ENCODE measurements around the gene SHISAL2A.

The SHISAL2A gene

DNA sequence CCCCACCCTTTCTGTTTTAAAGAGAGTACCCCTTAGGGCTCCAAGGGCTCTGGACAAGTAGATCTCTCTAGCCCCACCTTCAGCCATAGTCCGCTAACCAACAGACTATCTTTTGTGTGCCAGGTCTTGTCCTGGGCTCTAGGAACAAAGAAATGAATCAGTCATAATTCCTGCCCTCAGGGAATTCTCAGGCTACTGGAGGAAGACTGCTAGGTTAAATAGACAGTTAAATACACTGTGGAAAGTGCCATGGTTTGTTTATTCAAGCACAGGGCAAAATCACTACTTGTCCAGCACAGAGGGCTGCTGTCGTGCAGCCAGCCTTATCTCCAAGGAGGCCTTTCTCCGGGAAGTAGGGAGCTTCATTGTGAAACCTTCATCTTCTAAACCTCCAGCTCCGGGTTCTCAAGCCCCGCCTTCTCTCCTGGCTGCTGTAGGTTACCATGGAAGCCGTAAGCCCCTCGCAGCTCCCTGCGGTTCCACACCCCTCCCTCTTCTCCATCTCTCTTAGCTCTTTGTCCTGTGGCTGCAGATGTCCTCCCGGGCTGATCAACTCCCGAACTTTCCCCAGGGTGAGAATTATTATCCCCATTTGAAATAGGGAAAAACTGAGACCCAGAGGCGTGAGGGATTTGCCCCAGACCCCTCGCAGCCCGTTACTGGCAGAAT lies 29.8 kb downstream of the SHISAL2A start:
- no peak for DNase-seq

DNA sequence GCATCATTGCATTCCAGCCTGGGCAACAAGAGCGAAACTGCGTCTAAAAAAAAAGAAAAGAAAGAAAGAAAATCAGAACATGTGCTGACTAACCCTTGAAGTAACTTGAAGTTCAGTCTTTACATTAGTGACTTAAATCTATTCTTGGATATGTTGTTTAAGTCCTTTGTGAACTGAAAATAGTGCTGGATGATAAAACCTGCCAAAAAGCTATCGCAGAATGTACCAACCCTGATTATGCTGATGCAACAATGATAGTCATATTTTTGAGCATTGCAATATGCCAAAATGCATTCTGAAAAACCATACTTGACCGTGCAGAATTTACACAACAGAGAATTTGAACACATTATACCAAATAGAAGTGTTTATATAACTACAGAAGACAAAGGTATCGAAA lies 30.7 kb downstream of the SHISAL2A start:
- no peak for DNase-seq

DNA sequence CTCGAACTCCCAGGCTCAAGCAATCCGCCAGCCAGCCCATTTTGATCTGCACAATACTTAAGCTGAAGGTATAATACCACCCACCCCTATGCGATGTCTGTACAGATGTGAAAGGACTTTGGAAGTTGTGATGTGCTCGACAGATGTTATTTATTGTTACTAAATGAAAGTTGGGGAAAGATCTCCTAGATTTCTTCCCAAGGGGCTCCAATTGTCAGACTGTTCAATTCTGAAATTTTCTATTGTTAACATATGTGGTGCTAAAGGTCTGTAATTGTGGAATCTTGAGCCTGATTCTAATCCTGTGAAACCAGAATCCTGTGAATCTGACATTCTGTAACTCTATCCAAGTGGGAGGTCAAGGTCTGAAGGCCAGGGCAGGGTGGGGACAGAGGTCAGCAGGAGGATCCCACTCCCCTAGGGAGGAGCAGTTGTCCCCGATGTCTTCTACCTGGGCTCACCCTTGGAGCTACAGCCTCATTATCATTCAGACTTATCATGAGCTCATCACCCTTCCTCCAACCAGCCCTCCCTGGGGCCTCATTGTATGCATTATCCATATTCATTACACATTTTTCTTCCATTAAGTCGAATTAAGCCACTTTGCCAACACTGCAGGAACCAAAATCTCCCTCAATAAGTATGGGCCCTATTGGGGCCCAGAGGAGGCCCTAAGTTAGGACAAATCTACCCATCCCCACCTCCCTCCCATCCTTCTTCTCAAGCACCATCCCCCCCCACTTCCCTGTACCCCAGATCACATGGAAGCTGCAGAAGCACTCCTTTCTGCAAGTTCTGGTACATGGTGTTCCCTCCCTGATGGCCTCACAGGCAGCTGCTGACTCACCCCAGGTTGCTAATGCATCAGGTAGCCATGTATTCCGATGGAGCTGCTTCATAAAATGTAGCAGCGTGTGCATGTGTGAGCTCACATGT lies 32.3 kb downstream of the SHISAL2A start:
- DNase-seq = no peak

DNA sequence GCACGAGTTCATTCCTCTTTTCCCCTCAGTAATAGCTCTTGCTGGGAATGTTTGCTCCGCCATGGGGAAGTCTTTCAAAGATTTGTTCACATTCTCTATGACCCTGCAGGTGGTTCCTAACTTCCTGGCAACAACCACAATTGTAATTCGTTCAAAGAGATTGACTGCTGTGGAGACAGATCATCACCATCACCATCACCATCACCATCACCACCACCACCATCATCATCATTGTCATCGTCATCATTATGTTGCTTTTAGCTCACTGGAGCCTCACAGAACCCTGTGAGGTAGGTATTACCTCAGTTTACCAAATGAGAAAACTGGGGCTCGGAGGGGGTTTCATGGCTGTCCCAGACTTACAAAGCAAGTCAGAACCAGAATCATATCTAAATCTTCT lies 34.3 kb downstream of the SHISAL2A start:
- DNase-seq = no peak

DNA sequence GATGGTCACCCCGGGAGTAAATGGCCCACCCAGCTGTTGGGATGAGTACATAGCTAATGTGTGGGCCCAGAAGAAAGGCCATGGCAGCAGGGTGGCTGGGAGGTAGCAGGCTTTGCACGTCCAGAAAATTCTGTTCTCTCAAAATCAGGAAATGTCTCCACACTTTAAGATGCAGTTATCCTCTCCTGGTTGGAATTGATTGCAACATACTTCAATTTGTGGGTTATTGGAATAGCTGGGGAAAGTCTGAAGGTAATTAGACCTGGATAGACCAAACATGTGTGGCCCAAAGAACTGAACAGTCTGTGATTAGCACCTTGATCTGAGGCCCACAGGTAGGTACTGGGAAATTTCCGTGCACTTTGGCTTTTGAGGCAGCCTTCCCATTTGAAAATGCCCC lies 35.0 kb downstream of the SHISAL2A start:
- no peak for DNase-seq

DNA sequence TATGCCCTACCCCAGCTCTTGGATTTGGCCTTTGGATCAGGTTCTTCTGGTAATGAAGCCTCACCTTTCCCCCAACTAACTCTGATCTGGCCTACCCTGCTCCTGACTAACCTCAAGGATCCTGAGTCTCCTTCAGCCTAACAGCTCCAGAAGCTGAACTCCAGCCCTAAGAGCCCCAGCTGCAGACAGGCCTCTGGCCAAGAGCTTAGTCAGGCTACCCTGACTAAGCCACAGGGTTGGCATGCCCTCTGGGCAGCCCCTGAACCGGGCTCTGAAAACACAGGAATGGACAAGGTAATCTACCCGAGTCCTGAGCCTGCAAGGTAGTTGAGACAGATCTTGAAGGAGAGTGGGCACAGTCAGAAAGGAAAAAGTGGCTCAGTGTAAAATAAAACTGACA lies 35.7 kb downstream of the SHISAL2A start:
- no peak for DNase-seq

DNA sequence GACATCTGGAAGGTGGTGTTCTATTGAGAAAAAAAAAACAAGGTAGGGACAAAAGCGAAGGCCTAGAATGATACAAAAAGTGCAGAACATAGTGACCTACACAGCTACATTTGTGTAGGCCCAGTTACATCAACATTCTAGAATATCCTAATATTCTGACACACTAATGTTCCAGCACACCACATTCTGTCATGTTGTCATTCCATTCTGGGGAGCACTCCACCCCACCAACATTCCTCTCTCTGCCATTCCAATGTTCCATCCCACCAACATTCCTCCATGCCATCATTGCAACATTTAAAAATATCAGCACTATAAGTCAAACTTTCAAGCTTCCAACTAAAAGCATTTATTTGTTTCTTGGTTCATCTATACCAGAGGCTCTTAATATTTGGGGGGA lies 36.7 kb downstream of the SHISAL2A start:
- DNase-seq = no peak

DNA sequence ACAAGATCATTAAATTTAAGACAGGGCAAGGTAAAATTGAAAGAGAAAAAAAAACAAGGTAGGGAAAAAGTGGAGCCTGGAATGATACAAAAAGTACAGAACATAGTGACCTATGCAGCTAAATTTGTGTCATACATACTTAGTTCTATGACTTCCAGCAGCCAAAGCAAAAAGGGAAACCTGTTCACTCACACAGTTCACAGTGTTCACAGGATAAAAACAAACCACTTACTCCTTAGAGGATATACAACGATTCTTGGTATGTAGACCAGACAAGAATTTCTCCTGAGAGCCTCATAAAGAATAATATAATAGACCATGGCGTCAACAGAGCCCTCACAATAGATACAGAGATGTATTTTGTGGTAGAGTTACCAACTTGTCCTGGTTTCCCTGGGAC lies 37.6 kb downstream of the SHISAL2A start:
- no peak for DNase-seq

DNA sequence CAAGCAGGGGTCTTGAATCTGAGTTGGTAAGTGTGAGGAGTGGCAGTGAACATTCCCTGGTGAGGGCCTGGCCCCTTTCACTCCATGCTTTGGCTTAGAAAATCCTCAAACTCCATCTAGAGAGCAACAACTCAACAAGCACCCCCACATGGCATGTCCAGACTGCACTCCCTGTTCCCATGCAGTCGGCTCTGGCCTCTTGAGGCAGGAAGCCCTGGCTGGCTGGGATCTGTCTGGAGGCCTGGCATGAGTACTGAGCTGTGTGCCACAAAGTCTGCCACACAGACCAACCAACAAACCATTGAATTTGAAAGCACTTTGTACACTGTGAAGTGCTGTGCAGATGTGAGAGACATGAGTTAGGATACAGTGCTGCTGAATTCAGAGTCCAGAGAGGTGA lies 40.0 kb downstream of the SHISAL2A start:
- no peak for DNase-seq

DNA sequence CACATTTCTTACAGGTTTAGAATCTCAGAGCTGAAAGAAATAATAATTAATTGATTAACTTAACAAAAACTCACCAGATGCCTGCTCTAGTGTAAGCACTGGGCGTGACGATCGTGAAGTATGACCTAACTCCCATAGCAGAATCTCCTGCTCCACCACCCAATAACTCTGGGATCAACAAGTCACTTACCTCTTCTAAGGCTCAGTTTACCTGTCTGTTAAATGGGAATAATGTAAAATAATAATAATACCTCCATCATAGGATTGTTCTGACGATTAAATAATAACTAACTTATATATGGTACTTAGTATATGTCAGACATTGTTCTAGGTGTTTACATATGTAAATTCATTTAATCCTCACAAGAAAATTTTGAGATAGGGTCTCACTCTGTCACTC lies 40.5 kb downstream of the SHISAL2A start:
- no peak for DNase-seq

DNA sequence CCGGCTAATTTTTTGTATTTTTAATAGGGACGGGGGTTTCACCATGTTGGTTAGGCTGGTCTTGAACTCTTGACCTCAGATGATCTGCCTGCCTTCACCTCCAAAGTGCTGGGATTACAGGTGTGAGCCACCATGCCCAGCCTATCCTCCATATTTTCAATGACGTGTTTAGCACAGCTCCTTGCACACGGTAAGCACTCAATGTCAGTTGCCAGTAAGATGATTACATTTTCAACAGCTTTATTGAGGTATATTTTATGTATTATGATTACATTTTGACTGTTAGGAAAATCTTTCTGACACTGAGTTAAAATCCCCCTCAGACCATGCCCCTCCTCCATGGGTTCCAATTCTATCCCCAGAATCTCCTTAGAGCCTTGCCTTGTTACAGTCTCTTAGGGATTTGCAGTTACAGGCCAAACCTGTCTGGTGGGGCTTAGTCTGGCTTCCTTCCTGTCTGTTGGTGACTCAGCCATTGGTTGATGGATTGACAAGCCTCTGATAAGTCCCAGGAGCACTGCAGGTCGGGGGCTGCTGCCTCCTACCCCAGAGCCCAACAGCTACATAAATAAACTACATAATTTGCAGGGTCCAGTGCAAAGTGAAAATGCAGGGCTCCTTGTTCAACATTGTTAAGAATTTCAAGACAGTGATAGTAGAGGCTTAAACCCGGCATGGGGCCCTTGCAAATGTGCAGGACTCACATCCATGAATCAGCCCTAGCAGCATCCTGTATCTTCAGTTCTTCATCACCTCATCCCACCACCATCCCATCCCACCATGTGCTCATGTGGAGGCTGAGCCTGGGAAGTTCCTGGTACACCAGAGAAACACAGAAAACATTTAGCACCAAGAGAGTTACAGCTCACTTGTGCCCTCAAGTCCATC lies 41.8 kb downstream of the SHISAL2A start:
- no peak for DNase-seq

DNA sequence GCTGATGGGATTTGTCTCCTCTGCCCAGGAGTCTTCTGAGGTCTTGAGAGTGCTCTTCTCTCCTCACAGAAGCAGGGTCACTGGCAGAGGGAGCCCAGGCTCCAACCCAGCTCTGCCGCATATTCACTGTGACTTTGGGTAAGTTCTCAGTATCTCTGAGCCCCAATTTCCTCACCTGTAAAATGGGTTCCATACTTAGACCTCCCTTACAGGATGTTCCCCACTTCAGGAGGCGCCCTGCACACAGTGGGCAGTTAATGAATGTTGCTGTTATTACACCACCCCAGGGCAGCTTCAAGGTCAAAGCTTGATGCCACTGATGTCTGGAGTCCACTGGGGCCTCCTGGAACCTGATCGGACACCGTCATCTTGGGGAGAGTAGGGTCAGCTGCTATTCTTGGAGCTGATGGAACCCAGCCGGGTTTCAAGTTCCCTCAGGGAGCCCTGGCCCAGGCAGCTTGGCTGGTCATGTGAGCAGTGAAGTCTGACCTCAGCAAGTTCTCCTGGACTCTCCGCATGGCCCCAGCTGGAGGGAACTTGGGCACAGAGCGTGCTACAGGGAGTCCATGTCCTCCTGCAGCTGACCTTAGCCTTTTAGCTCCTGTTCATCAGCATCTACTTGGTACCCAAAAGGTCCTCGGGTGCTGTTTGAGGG lies 43.4 kb downstream of the SHISAL2A start:
- no peak for DNase-seq

DNA sequence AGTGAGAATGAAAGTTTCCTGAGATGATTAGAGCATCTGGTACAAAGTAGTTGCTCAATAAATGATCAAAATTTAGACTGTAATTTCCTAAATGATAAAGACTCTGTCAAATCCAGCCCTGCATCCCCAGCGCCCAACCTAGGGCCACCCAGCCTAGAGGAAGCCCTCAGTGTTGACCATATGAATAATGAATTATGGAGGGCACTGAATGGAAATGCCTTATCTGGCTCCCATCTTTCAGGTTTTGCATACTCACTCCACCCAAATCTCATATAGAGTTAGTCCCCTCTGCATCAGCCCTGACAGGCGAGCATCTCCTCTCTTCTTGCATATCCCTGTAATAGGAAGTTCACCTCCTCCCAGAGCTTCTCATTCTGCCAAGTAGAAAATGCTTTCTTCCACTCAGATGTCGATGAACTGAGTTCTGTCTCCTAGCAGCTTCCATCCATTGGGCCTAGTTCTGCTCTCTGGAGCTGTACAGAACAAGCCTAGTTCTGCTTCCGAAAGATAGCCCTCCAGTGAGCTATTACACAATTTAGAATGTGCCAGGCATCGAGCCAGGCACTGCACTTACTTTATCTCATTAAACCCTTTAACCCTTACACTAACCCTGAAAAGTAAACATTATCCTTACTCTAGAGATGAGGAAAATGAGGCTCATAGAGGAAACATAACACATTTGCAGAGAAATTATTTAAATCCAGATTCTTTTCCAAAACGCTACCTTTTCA lies 44.3 kb downstream of the SHISAL2A start:
- DNase-seq = no peak

DNA sequence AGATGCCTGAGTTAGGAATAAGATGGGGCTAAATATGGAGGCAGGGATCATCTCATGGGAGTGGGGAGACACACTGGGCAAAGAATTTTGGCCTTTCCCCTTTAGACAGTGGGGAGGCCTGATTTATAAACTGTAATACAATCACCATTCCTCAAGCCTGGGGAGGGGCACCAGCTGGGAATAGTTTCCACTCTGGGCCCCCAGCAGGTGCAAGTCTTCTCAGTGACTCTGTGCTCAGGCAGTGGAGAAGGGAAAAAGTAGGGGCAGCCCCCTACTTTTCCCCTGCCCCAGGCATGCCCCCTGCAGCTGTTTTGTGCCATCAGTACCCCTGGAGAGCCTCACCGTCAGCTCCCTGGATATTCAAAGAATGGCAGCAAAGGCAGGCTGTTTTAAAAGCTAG lies 46.1 kb downstream of the SHISAL2A start:
- DNase-seq = no peak

DNA sequence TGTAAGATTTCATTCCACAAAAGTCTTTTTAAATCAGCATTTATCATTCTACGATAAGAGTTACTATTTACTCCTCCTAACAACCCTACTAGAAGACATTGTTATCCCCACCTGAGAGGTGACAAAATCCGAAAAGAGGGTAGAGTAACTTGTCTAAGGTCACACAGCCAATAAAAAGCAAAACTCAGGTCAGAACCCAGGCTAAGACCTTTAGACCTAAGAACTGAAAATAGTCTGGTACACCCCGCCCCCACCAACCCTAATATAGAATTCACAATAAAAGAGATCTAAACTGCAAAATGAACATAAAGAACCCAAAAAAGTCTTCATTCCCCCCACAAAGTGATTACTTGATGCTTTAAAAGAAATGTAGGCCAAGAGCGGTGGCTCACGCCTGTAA lies 46.5 kb downstream of the SHISAL2A start:
- DNase-seq = no peak

DNA sequence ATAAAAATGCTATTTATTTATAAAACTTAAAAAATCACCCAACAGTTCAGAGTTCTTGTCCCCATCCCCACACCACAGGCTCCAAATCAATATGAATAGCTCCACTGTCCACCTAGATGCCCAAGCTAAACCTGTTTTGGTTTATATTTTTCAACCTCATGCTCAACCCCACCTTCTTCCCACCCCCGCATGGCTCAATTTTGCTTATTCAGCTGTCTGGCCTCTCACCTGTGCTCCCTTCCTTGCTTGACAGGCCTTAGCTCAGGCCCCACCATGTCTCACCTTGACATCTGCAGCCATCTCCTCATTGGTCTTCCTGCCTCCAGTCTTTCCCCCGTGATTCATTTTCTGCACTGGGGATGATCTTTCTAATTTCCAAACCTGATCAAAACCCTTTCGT lies 47.4 kb downstream of the SHISAL2A start:
- no peak for DNase-seq

DNA sequence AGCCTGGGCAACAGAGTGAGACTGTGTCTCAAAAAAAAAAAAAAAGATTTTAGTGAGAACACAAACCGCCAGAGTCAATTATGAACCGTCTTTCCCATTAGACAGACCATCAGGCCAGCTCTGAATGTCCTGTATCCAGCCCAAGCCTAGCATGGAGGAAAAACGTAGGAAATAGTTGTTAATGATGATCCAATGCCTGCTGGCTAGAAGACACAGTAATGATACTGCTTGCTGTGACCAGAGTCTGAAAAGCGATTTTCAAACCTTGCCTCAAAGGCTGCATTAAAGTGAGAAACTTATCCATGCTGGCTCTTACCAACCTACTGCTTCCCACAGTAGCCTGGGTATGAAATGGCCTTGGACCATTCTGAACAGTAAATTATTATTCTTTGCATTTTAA lies 48.2 kb downstream of the SHISAL2A start:
- no peak for DNase-seq

DNA sequence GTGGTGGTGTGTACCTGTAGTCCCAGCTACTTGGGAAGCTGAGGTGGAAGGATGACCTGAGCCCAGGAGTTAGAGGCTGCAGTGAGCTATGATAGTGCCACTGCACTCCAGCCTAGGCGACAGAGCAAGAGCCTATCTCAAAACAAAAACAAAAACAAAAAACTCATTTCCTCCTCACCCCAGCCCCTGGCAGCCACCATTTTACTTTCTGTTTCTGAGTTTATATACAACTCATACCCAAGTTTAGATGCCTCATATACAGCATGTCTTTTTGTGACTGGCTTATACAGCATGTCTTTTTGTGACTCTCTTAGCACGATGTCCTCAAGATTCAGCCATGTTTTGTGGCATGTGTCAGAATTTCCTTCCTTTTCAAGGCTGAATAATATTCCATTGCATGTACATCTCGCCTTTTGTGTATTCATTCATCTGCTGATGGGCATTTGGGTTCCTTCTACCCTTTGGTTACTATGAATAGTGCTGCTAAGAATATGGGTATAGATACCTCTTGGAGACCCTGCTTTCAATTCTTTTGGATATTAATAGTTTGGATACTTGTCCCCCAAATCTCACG lies 50.5 kb downstream of the SHISAL2A start:
- no peak for DNase-seq

DNA sequence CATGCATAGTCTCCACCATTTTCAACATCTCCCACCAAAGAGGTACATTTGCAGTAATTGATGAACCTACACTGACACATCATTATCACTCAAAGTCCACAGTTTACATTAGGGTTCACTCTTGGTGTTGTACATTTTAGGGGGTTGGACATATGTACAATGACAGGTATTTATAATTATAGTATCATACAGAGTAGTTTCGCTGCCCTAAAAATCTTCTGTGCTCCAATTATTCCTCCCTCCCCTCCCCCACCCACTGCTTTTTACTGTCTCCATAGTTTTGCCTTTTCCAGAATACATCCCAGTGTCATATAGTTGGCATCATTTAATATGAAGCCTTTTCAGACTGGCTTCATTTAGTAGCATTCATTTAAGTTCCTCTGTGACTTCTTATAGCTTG lies 51.6 kb downstream of the SHISAL2A start:
- DNase-seq = no peak

DNA sequence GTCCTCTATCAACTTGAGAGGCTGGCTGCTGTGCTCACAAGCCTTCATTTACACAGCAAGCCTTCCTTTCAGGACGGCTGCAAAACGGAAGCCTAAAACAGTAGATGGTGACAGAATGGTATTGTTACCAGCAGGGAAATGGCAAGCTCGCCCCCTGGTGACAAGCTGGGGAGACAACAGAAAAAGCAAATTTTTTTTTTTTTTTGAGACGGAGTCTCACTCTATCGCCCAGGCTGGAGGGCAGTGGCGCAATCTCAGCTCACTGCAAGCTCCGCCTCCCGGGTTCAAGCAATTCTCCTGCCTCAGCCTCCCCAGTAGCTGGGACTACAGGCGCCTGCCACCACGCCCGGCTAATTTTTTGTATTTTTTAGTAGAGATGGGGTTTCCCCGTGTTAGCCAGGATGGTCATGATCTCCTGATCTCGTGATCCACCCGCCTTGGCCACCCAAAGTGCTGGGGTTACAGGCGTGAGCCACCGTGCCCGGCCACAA lies 53.3 kb downstream of the SHISAL2A start:
- DNase-seq = peak; percentile 81 to 83

DNA sequence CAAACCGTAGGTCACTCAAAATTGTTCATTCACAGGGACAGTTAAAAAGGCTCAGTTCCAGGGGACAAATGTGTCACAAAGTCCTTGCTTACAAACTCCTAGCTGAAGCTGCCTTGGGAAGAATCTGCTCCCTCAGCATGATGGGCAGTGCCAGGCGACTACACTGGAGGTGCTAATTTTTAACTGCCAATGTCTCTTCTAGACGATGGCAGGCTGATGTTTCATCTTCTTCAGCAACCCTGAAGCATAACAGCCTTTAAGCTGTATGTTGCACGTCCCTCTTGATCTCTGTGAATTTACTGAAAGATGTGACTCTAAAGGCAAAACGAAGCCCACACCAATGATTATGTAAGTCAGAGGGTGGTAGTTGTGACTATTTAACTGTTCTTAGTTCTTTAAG lies 53.9 kb downstream of the SHISAL2A start:
- no peak for DNase-seq

DNA sequence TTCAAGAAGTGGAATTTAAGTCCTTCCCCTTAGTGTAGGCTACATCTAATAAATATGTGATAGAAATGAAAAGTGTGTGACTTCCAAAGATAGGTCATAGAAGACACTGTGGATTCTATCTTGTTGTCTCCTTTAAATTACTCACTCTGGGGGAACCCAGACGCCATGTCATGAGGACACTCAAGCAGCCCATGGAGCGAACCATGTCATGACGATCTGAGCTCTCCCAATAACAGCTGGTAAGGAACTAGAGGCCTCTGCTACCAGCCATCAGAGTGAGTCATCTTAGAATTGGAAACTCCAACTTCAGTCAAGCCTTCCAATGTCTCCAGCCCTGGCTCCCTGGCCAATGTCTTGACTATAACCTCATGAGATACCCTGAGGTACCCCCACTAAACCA lies 58.9 kb downstream of the SHISAL2A start:
- DNase-seq = no peak

Measured in CD4-positive, alpha-beta T cell treated with Interleukin-4 for 1 hour (primary cell).